GM23338 (cell line): ENCODE results near the gene SMTN. TPM values are rescaled to one million over a fixed set of nuclear protein-coding genes. Genes with fewer than 3 reads are reported as not detected.

Experiments
- ATAC-seq: fragments of 200-7000 bp; cut with Tn5 transposase; 3 replicates; pipeline ENCODE4 v1.9.1; 2020
- DNase-seq: peaks from one replicate; pipeline ENCODE4 v3.0.0-alpha.2; 2015; ENCODE audit warnings: low spot score
- H2AFZ ChIP-seq: fragments of 200-600 bp; sonication (generic); 2 replicates; pipeline ENCODE4 v1.8.0; 2016; ENCODE audit warnings: antibody characterized with exemption, mild to moderate bottlenecking, moderate library complexity
- H3F3A ChIP-seq: fragments of 200-600 bp; sonication (generic); replicated peaks from 2 replicates; pipeline ENCODE4 v1.8.0; 2017; ENCODE audit warnings: antibody characterized with exemption, mixed run types, low read depth
- H3K27ac ChIP-seq: fragments of 200-600 bp; sonication (generic); 2 replicates; pipeline ENCODE4 v1.6.1; 2016; ENCODE audit warnings: low read depth
- H3K27me3 ChIP-seq: fragments of 200-600 bp; sonication (generic); 2 replicates; pipeline ENCODE4 v1.8.0; 2016; ENCODE audit warnings: mild to moderate bottlenecking, mixed run types, moderate library complexity; ENCODE audit not compliant: insufficient read depth
- H3K36me3 ChIP-seq: fragments of 200-600 bp; sonication (generic); 2 replicates; pipeline ENCODE4 v1.8.0; 2016; ENCODE audit warnings: mild to moderate bottlenecking; ENCODE audit not compliant: insufficient read depth
- H3K4me1 ChIP-seq: fragments of 200-600 bp; sonication (generic); 2 replicates; pipeline ENCODE4 v1.8.0; 2016; ENCODE audit warnings: mild to moderate bottlenecking, moderate library complexity; ENCODE audit not compliant: insufficient read depth
- H3K4me2 ChIP-seq: fragments of 200-600 bp; sonication (generic); 2 replicates; pipeline ENCODE4 v1.7.1; 2017; ENCODE audit warnings: mixed run types
- H3K4me3 ChIP-seq: fragments of 200-600 bp; sonication (generic); 2 replicates; pipeline ENCODE4 v1.6.1; 2016; ENCODE audit warnings: mixed run types
- H3K79me2 ChIP-seq: fragments of 200-600 bp; sonication (generic); replicated peaks from 2 replicates; pipeline ENCODE4 v1.8.0; 2017; ENCODE audit warnings: mild to moderate bottlenecking; ENCODE audit not compliant: insufficient read depth
- H3K9me2 ChIP-seq: fragments of 200-600 bp; sonication (generic); 2 replicates; pipeline ENCODE4 v1.8.0; 2017; ENCODE audit not compliant: insufficient read depth
- H4K20me1 ChIP-seq: fragments of 200-600 bp; sonication (generic); replicated peaks from 2 replicates; pipeline ENCODE4 v1.8.0; 2017; ENCODE audit warnings: mild to moderate bottlenecking; ENCODE audit not compliant: insufficient read depth
- H3K27ac Mint-ChIP-seq: 2 replicates; pipeline ENCODE4 v1.8.0; 2020; ENCODE audit warnings: inconsistent platforms, mild to moderate bottlenecking, moderate library complexity, mixed read lengths
- H3K27me3 Mint-ChIP-seq: 3 replicates; pipeline ENCODE4 v1.8.0; 2022; ENCODE audit warnings: low read depth, mild to moderate bottlenecking, moderate library complexity, mixed read lengths, inconsistent platforms; ENCODE audit not compliant: insufficient read depth, poor library complexity
- H3K36me3 Mint-ChIP-seq: 3 replicates; pipeline ENCODE4 v1.8.0; 2021; ENCODE audit warnings: low read depth, mild to moderate bottlenecking, inconsistent platforms, moderate library complexity, mixed read lengths
- H3K4me1 Mint-ChIP-seq: 3 replicates; pipeline ENCODE4 v1.8.0; 2020; ENCODE audit warnings: mild to moderate bottlenecking, inconsistent platforms, mixed read lengths
- H3K4me3 Mint-ChIP-seq: 3 replicates; pipeline ENCODE4 v1.8.0; 2021; ENCODE audit warnings: moderate library complexity, mild to moderate bottlenecking, inconsistent platforms, mixed read lengths
- H3K9me3 Mint-ChIP-seq: 3 replicates; pipeline ENCODE4 v1.8.0; 2020; ENCODE audit warnings: moderate library complexity, mild to moderate bottlenecking, inconsistent platforms, mixed read lengths
- CREB1 ChIP-seq: fragments of 250-450 bp; sonication (Bioruptor Pico); IDR thresholded peaks from 2 replicates; pipeline ENCODE4 v1.5.0; 2020; ENCODE audit warnings: low read depth, mild to moderate bottlenecking, moderate library complexity
- EZH2 ChIP-seq: fragments of 200-600 bp; sonication (generic); IDR thresholded peaks from one replicate; pipeline ENCODE4 v1.8.0; 2017; ENCODE audit warnings: antibody characterized with exemption, mild to moderate bottlenecking, low read depth; ENCODE audit not compliant: unreplicated experiment
- EZH2phosphoT487 ChIP-seq: fragments of 200-600 bp; sonication (generic); IDR thresholded peaks from one replicate; pipeline ENCODE4 v1.8.1; 2018; ENCODE audit warnings: antibody characterized with exemption; ENCODE audit not compliant: unreplicated experiment
- JUNB ChIP-seq: IDR thresholded peaks from one replicate; pipeline ENCODE4 v1.6.1; 2016; ENCODE audit warnings: antibody characterized with exemption; ENCODE audit not compliant: unreplicated experiment
- NANOG ChIP-seq: IDR thresholded peaks from 2 replicates; pipeline ENCODE4 v1.6.1; 2016; ENCODE audit warnings: antibody characterized with exemption, borderline replicate concordance
- POLR2AphosphoS5 ChIP-seq: IDR thresholded peaks from 2 replicates; pipeline ENCODE4 v1.6.1; 2016; ENCODE audit warnings: antibody characterized with exemption, low read depth
- STAT1 ChIP-seq: IDR thresholded peaks from one replicate; pipeline ENCODE4 v1.6.1; 2016; ENCODE audit warnings: antibody characterized with exemption; ENCODE audit not compliant: unreplicated experiment
- ZNF114 ChIP-seq: fragments of 250-450 bp; sonication (Bioruptor Pico); IDR thresholded peaks from 2 replicates; pipeline ENCODE4 v1.5.0; 2020; ENCODE audit warnings: mild to moderate bottlenecking, moderate library complexity
- ZNF331 ChIP-seq: fragments of 250-450 bp; sonication (Bioruptor Pico); IDR thresholded peaks from 2 replicates; pipeline ENCODE4 v1.5.0; 2020; ENCODE audit warnings: low read depth, mild to moderate bottlenecking, moderate library complexity
- polyA plus RNA-seq: library from polyadenylated mRNA; unstranded; fragments of >200 nt; fragmentation: Nextera tagmentation; extraction: Ambion mirVana; gene quantifications from 2 replicates; pipeline ENCODE4 v1.2.1, GENCODE V29; 2016
- total RNA-seq: library from RNA; depleted of rRNA; stranded (reverse); fragments of >200 nt; shearing (Covaris generic); gene quantifications from 2 replicates; pipeline ENCODE4 v1.2.3, GENCODE V29; 2014
- TF ChIP-seq, protein P1 (sequence below): fragments of 250-450 bp; sonication (Bioruptor Pico); IDR thresholded peaks from 2 replicates; pipeline ENCODE4 v1.5.0; 2020; ENCODE audit warnings: mild to moderate bottlenecking, moderate library complexity
- TF ChIP-seq, protein P2 (sequence below): IDR thresholded peaks from 2 replicates; pipeline ENCODE4 v1.6.1; 2016; ENCODE audit warnings: antibody characterized with exemption
- TF ChIP-seq, protein P3 (sequence below): IDR thresholded peaks from one replicate; pipeline ENCODE4 v1.6.1; 2018; ENCODE audit warnings: antibody characterized with exemption; ENCODE audit not compliant: unreplicated experiment

The SMTN gene
- total and polyA plus RNA-seq, 2 experiments from 2014 or later, result 27.4 to 32.2 TPM

DNA sequence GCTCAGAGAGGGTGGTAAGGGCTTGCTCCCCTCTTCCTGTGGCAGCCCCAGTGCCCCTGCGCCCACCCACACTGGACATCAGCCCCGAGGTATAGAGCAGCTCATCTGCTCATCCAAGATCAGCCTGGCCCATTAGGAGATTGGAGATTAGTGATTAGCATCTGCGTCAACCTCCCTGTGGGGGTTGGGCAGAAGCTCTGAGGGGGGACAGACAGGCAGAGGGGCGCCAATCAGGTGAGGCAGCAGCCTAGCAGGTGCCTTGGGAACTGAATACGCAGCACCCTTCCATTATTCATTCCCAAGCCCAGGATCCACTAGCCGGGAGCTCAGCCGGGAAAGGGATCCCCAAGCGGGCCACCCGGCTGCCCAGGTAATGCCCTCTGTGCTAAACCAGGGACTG lies 11.0 kb downstream of the SMTN start (continued):
- TF ChIP-seq ZNF331, result no peak
- TF ChIP-seq EZH2phosphoT487, result no peak

DNA sequence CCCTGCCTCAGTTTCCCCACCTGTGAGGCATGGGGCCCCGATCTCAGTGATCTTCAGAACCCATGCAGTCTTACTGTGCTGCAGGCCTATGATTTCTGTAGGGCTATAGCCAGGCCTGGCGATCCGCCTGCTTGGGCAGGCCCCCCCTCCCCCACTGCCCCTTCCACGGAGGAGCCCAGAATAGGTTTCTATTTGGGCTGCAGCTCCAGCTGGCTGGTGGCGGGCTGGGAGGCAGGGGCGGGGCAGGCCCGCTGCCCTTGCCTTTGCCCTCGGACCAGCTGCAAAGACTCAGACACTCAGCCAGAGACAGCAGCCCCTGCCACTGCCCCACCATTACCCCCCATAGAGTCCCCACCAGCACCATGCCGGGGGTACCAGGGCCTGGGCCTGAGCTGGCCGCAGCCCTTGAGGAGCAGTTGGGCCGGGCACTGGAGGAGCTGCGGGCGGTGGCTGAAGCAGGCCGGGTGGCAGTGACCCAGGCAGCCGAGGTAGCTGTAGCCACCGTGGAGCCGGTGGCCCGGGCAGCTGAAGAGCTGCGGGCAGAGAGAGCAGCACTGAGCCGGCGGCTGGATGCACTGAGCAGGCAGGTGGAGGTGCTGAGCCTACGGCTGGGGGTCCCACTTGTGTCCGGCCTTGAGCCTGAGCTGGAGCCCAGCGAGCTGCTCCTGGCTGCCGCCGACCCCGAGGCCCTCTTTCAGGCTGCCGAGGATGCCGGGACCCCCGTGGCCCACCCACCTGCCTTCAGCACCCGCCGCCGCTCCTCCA lies 12.2 kb downstream of the SMTN start:
- H3K36me3 Mint-ChIP-seq, result no peaks in the 10 kb centered on the region; the same call in 2 of the 3 replicates
- peaks cover 17% of the 10 kb centered on the region for H3K27me3 Mint-ChIP-seq
- H3K4me1 Mint-ChIP-seq, result peaks cover 13% of the 10 kb centered on the region
- TF ChIP-seq ZNF114 (CRISPR knock-in tag) (no peak), ZNF331 (no peak), STAT1 (no peak), NANOG (no peak), POLR2AphosphoS5 (no peak), JUNB (no peak), CREB1 (CRISPR knock-in tag) (no peak), EZH2 (no peak), EZH2phosphoT487 (no peak)
- TF ChIP-seq, protein P1, sequence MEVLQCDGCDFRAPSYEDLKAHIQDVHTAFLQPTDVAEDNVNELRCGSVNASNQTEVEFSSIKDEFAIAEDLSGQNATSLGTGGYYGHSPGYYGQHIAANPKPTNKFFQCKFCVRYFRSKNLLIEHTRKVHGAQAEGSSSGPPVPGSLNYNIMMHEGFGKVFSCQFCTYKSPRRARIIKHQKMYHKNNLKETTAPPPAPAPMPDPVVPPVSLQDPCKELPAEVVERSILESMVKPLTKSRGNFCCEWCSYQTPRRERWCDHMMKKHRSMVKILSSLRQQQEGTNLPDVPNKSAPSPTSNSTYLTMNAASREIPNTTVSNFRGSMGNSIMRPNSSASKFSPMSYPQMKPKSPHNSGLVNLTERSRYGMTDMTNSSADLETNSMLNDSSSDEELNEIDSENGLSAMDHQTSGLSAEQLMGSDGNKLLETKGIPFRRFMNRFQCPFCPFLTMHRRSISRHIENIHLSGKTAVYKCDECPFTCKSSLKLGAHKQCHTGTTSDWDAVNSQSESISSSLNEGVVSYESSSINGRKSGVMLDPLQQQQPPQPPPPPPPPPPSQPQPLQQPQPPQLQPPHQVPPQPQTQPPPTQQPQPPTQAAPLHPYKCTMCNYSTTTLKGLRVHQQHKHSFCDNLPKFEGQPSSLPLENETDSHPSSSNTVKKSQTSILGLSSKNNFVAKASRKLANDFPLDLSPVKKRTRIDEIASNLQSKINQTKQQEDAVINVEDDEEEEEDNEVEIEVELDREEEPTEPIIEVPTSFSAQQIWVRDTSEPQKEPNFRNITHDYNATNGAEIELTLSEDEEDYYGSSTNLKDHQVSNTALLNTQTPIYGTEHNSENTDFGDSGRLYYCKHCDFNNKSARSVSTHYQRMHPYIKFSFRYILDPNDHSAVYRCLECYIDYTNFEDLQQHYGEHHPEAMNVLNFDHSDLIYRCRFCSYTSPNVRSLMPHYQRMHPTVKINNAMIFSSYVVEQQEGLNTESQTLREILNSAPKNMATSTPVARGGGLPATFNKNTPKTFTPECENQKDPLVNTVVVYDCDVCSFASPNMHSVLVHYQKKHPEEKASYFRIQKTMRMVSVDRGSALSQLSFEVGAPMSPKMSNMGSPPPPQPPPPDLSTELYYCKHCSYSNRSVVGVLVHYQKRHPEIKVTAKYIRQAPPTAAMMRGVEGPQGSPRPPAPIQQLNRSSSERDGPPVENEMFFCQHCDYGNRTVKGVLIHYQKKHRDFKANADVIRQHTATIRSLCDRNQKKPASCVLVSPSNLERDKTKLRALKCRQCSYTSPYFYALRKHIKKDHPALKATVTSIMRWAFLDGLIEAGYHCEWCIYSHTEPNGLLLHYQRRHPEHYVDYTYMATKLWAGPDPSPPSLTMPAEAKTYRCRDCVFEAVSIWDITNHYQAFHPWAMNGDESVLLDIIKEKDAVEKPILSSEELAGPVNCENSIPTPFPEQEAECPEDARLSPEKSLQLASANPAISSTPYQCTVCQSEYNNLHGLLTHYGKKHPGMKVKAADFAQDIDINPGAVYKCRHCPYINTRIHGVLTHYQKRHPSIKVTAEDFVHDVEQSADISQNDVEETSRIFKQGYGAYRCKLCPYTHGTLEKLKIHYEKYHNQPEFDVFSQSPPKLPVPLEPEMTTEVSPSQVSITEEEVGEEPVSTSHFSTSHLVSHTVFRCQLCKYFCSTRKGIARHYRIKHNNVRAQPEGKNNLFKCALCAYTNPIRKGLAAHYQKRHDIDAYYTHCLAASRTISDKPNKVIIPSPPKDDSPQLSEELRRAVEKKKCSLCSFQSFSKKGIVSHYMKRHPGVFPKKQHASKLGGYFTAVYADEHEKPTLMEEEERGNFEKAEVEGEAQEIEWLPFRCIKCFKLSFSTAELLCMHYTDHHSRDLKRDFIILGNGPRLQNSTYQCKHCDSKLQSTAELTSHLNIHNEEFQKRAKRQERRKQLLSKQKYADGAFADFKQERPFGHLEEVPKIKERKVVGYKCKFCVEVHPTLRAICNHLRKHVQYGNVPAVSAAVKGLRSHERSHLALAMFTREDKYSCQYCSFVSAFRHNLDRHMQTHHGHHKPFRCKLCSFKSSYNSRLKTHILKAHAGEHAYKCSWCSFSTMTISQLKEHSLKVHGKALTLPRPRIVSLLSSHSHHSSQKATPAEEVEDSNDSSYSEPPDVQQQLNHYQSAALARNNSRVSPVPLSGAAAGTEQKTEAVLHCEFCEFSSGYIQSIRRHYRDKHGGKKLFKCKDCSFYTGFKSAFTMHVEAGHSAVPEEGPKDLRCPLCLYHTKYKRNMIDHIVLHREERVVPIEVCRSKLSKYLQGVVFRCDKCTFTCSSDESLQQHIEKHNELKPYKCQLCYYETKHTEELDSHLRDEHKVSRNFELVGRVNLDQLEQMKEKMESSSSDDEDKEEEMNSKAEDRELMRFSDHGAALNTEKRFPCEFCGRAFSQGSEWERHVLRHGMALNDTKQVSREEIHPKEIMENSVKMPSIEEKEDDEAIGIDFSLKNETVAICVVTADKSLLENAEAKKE, result no peak
- TF ChIP-seq, protein P2, sequence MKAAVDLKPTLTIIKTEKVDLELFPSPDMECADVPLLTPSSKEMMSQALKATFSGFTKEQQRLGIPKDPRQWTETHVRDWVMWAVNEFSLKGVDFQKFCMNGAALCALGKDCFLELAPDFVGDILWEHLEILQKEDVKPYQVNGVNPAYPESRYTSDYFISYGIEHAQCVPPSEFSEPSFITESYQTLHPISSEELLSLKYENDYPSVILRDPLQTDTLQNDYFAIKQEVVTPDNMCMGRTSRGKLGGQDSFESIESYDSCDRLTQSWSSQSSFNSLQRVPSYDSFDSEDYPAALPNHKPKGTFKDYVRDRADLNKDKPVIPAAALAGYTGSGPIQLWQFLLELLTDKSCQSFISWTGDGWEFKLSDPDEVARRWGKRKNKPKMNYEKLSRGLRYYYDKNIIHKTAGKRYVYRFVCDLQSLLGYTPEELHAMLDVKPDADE, result no peak
- TF ChIP-seq, protein P3, sequence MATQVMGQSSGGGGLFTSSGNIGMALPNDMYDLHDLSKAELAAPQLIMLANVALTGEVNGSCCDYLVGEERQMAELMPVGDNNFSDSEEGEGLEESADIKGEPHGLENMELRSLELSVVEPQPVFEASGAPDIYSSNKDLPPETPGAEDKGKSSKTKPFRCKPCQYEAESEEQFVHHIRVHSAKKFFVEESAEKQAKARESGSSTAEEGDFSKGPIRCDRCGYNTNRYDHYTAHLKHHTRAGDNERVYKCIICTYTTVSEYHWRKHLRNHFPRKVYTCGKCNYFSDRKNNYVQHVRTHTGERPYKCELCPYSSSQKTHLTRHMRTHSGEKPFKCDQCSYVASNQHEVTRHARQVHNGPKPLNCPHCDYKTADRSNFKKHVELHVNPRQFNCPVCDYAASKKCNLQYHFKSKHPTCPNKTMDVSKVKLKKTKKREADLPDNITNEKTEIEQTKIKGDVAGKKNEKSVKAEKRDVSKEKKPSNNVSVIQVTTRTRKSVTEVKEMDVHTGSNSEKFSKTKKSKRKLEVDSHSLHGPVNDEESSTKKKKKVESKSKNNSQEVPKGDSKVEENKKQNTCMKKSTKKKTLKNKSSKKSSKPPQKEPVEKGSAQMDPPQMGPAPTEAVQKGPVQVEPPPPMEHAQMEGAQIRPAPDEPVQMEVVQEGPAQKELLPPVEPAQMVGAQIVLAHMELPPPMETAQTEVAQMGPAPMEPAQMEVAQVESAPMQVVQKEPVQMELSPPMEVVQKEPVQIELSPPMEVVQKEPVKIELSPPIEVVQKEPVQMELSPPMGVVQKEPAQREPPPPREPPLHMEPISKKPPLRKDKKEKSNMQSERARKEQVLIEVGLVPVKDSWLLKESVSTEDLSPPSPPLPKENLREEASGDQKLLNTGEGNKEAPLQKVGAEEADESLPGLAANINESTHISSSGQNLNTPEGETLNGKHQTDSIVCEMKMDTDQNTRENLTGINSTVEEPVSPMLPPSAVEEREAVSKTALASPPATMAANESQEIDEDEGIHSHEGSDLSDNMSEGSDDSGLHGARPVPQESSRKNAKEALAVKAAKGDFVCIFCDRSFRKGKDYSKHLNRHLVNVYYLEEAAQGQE, result no peak
- Histone ChIP-seq H3K27ac (no peak overlapping the region), H4K20me1 (no peaks in the 10 kb centered on the region), H3F3A (0 out of 2 replicates have a peak, but pooled peaks cover 4% of the 10 kb centered on the region), H3K27me3 (no peaks in the 10 kb centered on the region), H3K4me2 (no peak overlapping the region), H3K4me3 (no peak overlapping the region), H3K36me3 (no peaks in the 10 kb centered on the region), H3K9me2 (no peaks in the 10 kb centered on the region), H2AFZ (no peak overlapping the region), H3K79me2 (no peaks in the 10 kb centered on the region), H3K4me1 (peaks cover 5% of the 10 kb centered on the region)
- no peak for DNase-seq
- no peak overlapping the region for H3K27ac Mint-ChIP-seq
- no peak overlapping the region for H3K4me3 Mint-ChIP-seq
- no peak for ATAC-seq
- no peaks in the 10 kb centered on the region for H3K9me3 Mint-ChIP-seq
